Fibroblast of skin of right quadriceps (primary cell): ENCODE measurements around the gene SOS2.

Experiments used
- DNase-seq: peaks from one replicate; pipeline ENCODE4 v3.0.0-alpha.2; 2013

SOS2 gene

DNA sequence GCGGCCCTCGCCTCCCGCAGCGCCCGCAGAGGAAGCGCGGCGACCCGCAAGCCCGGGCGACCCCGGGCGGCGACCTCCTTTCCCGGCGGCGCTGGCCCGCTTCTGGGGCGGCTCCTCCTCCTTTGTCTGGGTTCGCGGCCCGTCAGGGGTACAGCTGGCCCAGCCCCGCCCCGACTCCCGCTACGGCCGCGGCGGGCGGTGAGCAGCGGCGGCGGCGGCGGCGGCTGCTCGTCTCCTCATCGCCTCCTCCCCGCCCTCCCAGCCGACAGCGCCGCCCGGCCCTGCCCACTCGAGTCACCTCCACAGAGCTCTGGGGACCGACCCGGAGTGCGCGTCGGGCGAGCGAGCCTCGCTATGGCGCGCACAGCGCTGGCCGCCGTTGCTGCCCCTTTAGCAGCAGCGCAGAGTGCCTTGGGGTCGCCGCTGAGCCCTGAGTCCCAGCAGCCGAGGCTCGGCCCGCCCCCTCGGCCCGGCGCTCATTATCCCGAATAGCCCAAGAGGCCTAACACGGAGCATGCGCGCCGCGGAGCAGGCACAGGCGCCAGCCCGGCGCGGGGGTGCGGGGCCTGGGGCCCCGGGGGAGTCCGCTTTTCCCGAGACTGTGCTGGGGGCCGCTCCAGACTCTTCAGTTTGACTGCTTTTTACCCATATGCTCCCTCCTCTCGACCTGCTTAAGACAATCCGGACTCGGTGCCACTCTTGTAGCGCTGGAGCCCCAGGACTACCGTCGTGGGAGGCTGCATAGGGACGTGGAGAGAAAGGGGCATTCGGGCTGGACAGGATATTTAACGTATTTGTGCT lies at the start of gene SOS2:
TSS of gene SOS2 (minus strand) at position 104 of the 801 bp plus-strand sequence. CDS start 295 bp downstream, outside the sequence.
- peak; percentile 87 for DNase-seq

DNA sequence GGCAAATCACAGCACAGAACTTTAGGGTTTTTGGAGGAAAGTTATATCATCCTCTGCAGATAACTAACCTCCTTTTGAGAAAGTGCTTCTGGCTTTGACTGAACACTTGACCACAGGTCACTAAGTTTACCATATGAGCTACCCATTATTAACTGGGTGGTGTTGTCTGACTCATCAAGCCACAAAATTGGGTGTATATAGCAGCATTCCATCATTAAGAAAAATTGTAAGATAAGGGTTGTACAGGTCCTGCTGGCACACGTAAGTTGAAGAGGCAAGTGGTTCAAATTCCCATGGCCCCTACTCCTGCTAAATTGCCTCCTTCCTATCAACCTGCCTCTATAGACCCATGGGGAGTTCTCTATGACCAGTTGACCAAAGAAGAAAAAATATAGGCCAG lies 41.1 kb upstream of the SOS2 start:
- DNase-seq: no peak

DNA sequence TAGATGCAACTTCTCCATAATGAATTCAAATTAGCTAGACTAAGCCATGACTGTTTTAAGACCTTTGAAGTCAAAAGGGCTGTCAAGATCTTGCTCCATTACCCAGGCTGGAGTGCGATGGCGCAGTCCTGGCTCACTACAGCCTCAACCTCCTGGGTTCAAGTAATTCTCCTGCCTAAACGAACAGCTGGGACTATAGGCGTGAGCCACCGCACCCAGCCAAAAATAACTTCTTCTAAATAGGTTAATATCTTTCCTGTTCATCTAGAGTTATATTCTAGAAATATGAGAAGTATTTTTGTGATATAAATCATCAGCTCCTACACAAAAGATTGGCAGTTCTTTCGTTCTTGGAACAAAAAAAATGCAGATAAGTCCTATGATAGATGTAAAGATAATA lies 39.6 kb upstream of the SOS2 start:
- no peak for DNase-seq

DNA sequence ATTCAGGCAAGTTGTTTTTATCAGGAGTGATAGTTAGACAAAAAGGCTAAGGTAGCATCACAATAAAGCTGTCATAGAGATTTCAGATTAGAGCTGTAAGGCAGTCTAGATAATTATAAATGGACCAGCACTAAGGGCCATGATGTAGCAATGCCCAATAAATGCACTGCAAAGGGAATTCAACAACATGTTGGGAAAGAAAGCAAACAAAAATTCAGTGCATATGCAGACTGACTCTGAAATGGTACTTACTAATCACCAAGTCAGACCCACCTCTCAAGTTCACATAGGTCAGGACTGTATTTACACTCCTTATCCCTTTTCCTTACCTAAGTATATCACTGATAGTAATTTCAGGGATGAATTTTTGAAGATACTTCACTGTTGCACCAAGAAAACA lies 33.7 kb upstream of the SOS2 start:
- DNase-seq: no peak

DNA sequence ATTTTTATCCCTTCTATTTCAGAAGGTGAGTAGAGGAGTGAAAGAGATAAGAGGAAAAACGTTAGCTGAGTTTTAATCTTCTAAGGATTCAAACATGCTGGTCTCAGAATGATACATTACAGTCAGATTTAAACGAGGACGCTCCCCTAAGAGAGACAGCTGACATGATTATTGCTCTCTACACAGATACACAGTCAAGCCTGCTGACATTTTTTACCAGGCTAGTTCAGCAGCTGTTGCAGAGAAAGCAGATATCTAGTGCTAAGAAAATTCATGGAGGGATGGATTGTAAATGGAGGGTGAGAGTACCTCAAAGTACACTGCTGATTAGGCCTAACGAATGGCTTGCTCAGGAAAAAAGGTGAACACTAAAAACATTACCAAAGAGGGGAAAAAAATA lies 31.9 kb upstream of the SOS2 start:
- DNase-seq: no peak

DNA sequence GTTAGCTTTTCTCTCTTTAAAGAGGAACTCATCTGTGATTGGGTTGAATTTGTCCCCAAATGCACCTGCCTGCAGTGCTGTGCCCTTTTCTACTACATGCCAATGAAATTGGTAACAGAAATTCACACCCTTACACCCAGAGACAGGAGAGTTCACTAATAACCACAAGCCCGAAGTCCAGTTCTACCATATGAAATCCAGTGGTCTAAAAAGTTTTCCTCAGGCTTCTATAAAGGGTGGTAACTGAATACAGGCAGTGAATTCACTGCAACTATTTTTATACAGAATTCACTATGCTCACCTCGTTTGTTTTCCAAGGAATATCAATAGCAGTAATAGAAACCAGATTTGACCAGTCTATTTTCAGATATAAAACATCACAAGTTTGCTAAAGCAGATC lies 31.5 kb upstream of the SOS2 start:
- no peak for DNase-seq

DNA sequence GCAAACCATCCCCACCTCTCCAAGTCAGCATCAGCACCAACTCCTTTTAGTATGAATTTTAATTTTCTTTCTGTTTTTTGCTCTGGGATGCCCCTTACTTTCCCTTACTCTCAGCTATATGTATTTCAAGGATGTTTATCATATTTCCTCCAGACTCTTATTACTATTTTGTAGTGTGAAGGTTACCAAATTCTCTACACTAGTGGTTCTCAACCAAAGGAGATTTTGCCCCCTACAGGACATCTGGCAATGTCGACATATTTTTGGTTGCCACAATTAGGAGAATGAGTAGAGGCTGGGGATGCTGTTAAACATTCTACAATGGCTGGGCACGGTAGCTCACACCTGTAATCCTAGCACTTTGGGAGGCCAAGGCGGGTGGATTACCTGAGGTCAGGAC lies 29.1 kb upstream of the SOS2 start:
- DNase-seq: peak; percentile 48

DNA sequence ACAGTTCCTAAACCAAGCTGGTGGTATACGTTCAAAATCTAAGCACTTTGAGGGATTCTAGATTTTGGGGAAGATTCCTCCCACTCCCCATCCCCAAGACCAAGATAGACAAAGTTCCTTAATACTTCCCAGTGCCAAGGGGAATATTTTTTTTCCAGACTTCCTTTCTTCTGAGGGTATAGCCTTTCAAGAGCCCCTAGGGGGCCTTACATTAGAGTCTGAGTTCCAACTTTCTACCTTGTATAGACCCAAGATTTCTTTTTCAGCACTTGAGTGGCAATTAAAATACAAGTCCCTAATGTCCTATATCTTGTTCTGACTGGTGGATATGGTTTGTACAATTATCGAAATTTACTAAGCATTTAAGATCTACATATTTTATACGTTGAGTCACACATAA lies 28.7 kb upstream of the SOS2 start:
- DNase-seq: no peak

DNA sequence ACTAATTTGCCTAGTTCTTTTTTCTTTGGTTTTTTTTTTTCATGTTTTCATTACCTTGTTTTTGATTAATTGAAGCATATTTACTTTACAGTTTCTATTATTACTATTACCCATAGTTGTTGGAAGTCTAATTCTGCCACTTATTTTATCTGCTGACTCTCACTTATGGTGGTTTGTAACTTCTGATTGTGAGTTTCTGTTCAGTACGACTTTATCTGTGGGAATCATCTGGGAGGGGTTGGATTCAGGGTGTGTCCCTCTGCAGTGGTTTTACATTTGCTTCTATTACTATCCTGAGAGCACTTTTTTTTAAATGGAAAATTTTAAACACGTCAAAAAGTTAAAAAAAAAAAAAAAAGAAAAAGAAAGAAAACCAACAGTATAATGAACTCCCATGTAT lies 26.4 kb upstream of the SOS2 start:
- DNase-seq: no peak

DNA sequence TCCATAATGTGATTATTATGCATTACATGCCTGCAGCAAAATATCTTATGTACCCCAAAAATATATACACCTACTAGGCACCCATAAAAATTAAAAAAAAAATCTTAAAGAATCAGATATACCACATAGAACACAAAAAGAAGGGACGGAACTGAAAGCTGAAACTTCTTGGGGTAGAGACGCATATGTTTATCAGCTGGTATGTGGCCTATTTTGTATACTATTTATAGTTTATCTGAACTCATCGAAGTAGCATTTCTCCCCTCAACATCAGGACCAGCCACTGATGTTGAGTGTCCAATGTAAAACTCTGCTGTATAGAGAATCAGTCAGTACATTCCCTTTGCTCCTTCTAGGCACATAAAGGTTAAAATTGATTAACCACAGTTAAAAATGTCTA lies 22.9 kb upstream of the SOS2 start:
- no peak for DNase-seq

DNA sequence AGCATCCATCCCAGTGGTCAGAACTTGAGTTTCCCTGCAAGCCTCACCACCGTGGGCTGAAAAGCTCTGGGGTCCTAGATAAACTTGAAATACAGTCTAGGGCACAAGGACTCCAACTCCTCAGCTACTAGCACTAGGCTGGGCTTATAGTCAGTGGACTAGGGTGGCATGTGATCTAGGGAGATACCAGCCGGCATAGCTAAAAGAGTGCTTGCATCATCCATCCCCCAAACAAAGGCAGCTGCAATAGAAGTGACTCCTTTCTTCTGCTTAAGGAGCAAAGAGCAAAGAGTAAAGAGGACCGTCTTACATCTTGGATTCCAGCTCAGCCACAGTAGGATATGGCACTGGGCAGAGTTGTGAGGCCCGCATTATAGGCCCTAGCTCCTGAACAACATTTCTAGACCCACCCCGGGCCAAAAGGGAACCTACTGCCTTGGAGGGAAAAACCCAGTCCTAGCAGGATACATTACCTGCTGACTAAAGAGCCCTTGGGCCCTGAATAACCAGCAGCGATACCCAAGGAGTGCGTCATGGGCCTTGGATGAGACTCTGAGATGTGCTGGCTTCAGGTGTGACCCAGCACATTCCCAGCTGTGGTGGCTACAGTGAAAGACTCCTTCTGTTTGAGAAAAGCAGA lies 17.9 kb upstream of the SOS2 start:
- DNase-seq: no peak

DNA sequence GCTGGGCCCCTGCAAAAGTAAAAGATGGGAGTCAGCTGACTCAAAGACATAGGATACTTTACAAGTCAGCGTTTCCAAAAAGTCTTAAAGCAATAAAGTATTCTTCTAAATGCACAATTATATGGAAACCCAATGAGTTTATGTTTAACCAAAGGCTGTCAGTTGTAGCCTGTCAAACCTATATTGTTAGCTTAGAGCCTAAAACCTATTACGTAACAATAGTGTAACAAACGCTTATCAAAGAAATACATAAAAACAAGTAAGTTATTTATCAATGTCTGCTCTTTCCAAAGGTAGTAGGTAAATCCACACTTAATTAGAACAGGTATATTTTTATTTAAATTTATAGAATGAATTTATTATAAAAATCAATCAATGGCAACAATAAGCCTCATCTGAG lies 15.9 kb upstream of the SOS2 start:
- no peak for DNase-seq

DNA sequence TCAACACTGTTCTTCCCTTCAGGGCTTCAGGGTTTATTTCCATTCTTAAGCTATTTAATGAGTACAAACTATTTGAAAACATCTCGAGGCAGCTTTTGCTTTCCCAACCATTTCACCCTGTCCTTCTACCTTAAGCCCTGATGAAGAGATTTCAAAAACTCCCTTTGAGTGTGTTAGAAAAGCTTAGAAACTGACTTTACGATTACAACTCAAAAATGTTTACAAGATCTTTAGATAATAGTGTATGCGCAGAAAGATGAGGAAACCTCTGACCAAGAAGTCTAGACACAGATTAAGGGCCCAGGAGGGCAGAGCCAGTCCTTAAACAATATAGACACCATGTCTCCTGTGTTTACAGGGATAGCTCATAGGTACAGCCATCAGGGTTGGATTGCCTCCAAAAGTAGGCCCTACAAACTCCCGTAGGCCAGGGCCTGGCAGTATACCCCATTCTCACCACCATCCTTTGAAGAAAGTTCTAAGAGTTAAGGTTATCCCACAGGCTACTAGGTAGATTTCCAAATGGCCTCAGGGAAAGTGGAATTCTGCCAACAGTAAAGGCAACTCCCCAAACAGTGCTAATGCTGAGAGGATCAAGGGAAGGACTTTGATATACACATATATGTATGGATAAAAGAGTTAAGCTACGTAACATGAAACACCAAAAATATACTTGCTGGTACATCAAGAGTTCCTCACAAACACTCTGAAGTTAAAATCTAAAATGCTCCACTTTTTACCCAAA lies 11.4 kb upstream of the SOS2 start:
- DNase-seq: no peak

DNA sequence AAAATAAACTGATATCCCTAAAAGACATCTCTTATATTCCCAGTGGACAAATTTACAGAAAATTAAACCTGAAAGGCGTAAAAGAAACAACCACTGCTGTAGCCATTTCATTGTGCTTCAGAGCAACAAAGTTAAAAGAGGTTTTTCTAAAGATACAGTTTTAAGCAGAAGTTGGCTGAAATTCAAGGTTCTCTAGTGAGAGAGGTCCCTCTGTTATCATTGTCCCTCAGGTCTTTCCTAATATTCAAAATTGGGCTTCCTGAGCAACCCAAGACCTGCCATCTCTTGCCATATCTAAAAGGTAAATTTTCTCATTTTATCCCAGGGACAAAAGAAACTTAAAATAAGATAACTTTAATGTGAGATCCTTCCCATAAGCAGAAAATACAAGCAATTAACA lies 10.7 kb upstream of the SOS2 start:
- no peak for DNase-seq

DNA sequence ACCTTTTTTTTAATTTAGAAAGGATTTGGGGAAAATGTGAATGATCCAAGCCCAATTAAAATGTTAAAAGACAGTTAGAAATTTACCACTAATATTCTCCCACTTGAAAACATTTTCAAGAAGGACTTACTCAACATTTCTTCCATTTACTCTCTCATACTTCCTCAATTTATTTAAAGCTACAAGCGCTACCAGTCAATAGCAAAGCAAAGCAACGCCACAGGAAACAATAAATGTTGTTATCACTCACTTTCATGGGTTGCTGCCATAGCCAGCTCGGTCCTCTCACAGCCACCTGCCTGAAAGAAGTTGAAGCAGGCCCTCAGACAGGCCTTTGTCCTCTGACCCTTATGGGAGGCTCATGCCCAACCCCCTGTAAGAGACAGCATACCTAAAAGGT lies 6.0 kb upstream of the SOS2 start:
- DNase-seq: no peak

DNA sequence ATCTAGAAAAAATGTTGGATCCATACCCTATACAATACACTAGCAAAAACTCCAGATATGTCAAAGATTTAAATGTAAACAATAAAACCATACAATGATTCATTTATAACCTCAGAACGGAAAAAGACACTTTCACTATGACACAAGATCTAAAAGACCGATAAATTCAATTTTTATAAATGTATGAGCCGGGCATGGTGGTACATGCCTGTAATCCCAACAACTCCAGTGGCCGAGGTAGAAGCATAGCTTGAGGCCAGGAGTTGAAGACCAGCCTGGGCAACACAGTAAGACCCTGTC lies 2.5 kb upstream of the SOS2 start:
- no peak for DNase-seq

DNA sequence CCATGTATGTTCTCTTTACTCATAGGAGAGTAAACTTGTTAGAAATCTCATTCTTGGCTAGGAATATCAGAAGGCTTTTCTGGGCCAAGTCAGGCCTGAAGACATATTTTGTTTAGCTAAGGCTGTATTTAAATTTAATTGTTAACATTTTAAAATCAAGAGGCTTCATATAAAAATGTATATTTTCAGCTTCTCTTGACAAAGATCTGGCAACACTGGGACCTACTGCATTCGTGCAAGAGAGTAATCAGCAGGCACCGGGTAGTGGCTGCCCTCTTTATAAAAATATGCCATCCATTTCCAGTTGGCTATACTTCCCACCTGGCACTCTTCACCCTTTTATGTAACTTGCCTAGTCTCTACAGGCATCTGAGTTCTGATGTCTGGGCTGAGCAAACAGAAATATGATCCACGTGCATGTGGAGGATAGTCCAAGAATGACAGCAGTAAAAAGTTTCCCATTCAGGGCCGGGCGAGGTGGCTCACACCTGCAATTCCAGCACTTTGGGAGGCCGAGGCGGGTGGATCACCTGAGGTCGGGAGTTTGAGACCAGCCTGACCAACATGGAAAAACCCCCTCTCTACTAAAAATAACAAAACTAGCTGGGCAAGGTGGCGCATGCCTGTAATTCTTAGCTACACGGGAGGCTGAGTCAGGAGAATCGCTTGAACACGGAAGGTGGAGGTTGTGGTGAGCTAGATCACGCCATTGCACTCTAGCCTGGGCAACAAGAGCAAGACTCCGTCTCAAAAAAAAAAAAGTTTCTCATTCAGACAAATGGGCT lies 2.0 kb upstream of the SOS2 start:
- no peak for DNase-seq

DNA sequence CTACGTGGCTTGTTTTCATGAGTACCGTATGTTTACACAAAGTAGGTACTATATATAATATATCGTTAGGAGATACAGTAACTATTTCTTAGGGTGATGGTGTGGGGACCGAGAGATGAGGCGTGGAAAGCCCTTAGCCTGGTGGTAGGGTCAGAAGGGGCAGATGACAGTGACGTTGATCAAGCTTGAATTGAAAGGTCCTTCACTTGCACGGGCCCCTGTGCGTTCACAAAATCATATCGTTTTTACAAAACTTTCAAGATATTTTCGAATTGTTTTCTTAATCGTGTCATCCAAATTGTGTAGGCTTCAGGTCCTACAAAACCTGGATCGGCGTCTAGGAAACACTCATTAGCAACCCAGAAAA lies 881 bp upstream of the SOS2 start:
- DNase-seq: no peak

DNA sequence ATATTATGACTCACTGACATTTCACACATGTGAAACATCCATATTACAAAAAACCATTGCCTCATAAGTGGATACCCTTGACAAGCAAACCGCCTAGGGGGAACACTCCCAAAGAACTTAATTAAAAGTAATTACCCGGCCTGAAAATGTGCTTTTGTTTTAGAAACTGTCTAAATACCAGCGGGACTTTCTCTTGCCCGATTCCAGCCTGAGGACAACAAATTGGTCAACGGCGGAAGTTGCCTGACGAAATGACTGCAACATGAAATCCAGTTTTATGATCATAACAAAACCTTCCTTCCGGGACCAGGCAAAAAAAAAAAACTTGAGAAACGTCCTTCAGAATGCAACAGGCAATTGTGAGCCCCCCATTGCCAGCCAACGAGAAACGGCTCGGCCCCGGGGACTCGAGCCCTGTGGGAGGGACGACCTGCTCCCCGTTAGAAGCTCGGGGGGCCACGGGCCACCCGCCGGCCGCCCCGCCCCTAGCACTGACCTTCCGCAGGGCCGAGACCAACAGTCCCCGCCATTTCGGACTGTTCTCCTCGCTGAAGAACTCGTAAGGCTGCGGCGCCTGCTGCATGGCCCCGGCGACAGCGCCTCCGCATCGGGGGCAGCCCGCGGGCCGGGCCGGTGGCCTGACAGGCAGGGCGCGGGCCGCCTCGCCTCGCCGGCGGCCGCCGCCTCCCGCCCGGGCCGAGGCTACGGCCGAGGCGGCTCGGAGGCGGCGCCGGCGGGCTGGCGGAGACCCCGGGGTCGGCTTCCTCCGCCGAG lies 490 bp downstream of the SOS2 start:
- DNase-seq: peak; percentile 61

DNA sequence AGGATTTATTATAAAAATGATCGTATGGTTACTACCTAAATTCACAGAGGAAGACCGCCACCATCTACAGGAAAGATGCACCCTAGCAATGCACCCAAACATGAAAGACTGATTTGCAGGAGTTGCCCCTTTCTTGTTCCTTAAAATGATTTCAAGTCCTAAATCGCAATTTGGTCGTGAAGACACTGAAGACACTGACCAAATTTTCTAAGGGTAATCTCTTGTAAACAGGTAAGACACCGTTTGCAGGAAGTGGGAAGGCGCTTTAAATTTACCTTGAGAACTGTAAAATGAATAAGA lies 1.0 kb downstream of the SOS2 start:
- DNase-seq: no peak

DNA sequence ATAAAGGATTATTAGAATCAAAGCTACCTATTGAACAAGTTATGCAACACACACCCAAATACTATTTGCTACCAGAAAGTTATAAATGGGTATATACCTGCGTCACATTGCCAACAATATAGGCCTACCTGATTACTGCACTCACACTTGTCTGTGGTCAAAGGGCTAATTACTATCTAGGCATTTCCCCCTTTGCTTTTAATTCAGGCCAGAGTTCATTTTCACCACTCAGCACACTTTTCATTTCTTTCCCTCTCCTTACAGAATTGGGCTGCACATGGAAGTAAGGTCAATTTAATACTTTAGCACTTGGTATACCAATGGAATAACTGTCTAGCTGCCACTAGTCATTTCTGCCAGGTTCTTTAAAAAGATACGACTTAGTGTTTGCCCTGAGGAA lies 1.7 kb downstream of the SOS2 start:
- no peak for DNase-seq

DNA sequence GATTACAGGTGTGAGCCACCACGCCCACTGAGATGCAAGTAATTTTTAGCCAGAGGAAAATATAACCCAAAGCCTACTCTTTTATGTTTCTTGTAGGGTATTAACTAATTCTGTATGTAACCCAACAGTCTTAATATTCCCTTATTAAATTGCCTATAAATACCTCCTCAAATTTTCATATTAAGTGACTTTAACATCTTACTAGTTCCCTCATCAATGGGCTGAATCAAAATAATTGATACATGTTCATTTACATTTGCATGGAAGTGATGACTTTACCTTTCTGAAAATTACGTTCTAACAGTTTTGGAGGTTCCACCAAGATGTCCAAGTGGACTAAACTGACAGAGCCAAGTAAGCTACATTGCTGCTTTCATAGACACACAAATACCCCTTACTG lies 3.1 kb downstream of the SOS2 start:
- no peak for DNase-seq

DNA sequence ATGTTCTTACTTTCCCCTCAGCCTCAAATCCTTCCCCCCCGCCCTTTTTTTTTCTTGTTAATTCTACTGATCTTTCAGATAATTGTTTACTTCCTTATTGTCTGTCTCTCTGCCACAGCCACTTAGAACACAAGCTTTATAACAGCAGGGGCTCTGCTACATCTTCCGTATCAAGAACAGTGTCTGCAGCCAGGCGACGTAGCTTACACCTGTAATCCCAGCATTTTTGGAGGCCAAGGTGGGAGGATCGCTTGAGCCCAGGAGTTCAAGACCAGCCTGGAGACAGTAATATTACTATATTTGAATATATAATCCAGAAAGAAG lies 5.4 kb downstream of the SOS2 start:
- DNase-seq: no peak
